Body of pancreas (tissue), 4 donors: Measurements from ENCODE around the gene NOD2. TPM values are rescaled to one million over a fixed set of nuclear protein-coding genes. Genes with fewer than 3 reads are reported as not detected.

Experiments
- ATAC-seq: fragments of 150-250 bp; one replicate; pipeline ENCODE4 v1.9.1; 2016
- DNase-seq, 4 donors: peaks; one replicate each; pipeline ENCODE4 v3.0.0-alpha.2; 2019
- H3K27ac ChIP-seq, 4 donors: fragments of 200-600 bp; sonication (generic); 1 replicate in 3 of 4; 2 replicates in 1 of 4; pipeline versions ENCODE4 v1.5.1 to v1.6.1; 2016 to 2019; ENCODE audit warnings: mild to moderate bottlenecking in 1 of 4, mixed read lengths in 1 of 4, moderate library complexity in 1 of 4
- H3K27me3 ChIP-seq, 2 donors: fragments of 200-600 bp; sonication (generic); one replicate each; pipeline ENCODE4 v1.6.0; 2016; ENCODE audit warnings: mild to moderate bottlenecking in 1 of 2
- H3K36me3 ChIP-seq, 2 donors: fragments of 200-600 bp; sonication (generic); replicated peaks in 1 of 2; 2 replicates each; pipeline ENCODE4 v1.5.1; 2016; ENCODE audit warnings: low read depth in 2 of 2; ENCODE audit not compliant: insufficient read depth in 1 of 2
- H3K4me1 ChIP-seq: fragments of 200-600 bp; sonication (generic); one replicate; pipeline ENCODE4 v1.6.0; 2016
- H3K4me3 ChIP-seq, 2 donors: fragments of 200-600 bp; sonication (generic); 1 replicate in 1 of 2; 2 replicates in 1 of 2; pipeline ENCODE4 v1.5.1; 2016 to 2019
- H3K9me3 ChIP-seq, 3 donors: fragments of 200-600 bp; sonication (generic); 1 replicate in 2 of 3; 2 replicates in 1 of 3; pipeline ENCODE4 v1.5.1; 2016
- CTCF ChIP-seq, 7 experiments: fragments of 450-650 bp in 4 of 7; fragments of 200-600 bp in 3 of 7; sonication (generic) in 3 of 7; IDR thresholded peaks; one replicate each; pipeline ENCODE4 v1.5.1; 2016 to 2019; ENCODE audit warnings: antibody characterized with exemption in 7 of 7
- POLR2A ChIP-seq, 3 donors: fragments of 450-650 bp; IDR thresholded peaks; one replicate each; pipeline ENCODE4 v1.6.1; 2016; ENCODE audit warnings: antibody characterized with exemption in 3 of 3, mild to moderate bottlenecking in 2 of 3
- WGBS, 2 donors: methylation state at CpG; one replicate each; pipeline ENCODE4 v1.1.5; 2017; 5-methylcytosine and 5-hydroxymethylcytosine counted together
- intact Hi-C: fragments of 100-400 bp; cut with DNase I; formaldehyde crosslinking; loops from one replicate; pipeline ENCODE4 v1.15.1; 2023
- microRNA-seq, 2 donors: library from miRNA; unstranded; fragments of <30 nt; microRNA quantifications; one replicate each; pipeline ENCODE4, GENCODE V29; 2016; ENCODE audit warnings: borderline number of aligned reads in 2 of 2, borderline replicate concordance in 2 of 2
- small RNA-seq: library from RNA; depleted of rRNA; stranded (forward); fragments of <200 nt; gene quantifications from one replicate; pipeline ENCODE3, GENCODE V24; 2016
- total RNA-seq, 2 donors: library from RNA; depleted of rRNA; stranded (reverse); fragments of >200 nt; gene quantifications; one replicate each; pipeline ENCODE4 v1.1.0, GENCODE V29; 2016

The NOD2 gene
- total RNA-seq, 2 donors from 2014 or later, result 0.33 to 1.8 TPM

DNA sequence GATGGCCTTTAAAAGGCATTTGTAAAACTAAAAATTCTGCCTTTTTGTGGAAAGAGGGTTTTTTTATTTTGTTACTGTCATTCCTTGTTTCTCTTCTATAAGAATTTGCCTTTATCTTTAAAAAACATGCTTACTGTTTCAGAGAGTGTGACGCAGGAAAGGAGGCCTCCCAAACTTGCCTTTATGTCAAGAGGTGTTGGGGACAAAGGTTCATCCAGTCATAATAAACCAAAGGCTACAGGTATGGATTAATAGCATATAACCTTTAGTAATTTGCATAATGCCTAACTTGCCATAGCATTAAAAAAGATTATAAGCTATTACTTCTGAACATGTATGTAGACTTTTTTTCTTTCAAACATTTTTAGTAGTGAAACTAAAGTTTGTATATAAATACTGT, 82.6 kb downstream of the NOD2 start:
- ATAC-seq (no peak), DNase-seq (no peak)
- H3K4me1 ChIP-seq, result no peaks in the 10 kb centered on the region
- H3K9me3 ChIP-seq, result no peaks in the 10 kb centered on the region
- WGBS, 2 donors, result 85 to 88% methylated on average over 1 of the region's 1 CpG
- intact Hi-C loops, result no loop called here
- TF ChIP-seq CTCF (IDR thresholded peaks at IDR 0.05), result no peak
- TF ChIP-seq POLR2A (IDR thresholded peaks at IDR 0.05), result no peak
- H3K27ac ChIP-seq, result no peak overlapping the region
- peaks cover 0 to 6% of the 10 kb centered on the region in 2 donors for H3K36me3 ChIP-seq
- no peaks in the 10 kb centered on the region for H3K27me3 ChIP-seq
- no peak overlapping the region for H3K4me3 ChIP-seq

DNA sequence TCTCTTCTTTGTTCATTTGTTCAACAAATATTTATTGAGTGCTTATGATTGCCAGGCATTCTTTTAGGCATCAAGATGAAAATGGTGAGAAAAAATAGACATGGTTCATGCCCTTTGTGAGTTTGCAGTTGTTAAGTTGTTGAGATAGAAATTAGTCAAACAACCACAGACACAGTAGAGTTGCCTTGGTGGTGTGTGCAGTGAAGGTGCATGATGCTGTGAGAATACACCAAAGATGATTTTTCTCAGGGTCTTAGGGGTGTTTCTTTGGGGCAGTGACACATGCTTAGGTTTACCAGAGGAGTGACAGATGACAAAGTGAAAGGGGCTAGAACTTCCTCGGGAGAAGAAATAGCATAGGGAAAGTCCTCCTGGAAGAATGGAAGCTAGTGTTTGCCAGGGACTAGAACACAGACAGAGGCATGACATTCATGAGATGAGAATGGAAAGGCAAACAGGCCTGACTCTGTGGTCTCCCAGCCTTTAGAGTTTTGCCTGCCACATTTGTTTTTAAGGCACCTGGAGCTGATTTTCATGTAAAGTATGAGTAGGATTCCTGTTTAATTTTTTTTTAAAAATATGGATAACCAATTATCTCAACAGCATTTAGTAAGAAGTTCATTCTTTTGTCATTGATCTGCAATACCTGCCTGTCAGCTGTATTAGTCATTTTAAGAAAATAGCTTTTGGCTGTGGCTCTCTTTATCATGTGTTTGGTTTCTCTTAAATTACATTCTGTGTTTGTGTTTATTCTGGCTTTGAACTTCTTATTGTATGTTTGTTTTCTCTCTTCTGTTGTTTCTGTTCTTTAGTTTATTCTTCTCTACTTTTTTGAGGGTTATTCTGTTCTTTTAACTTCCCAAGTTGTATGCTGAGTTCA, 85.1 kb downstream of the NOD2 start:
- DNase-seq (no peak), ATAC-seq (no peak)
- Histone ChIP-seq H3K4me3 (no peak overlapping the region), H3K9me3 (no peaks in the 10 kb centered on the region), H3K4me1 (no peaks in the 10 kb centered on the region), H3K27ac (no peak overlapping the region), H3K27me3 (no peaks in the 10 kb centered on the region), H3K36me3 (peaks cover 0 to 6% of the 10 kb centered on the region in 2 donors)
- intact Hi-C loops, result no loop called here
- 43 to 73% methylated on average over 1 of the region's 1 CpG for WGBS, 2 donors
- TF ChIP-seq CTCF (IDR thresholded peaks at IDR 0.05) (no peak), POLR2A (IDR thresholded peaks at IDR 0.05) (no peak)

- no peaks in the 10 kb centered on the region for H3K27me3 ChIP-seq
- 88 to 94% methylated on average over 7 of the region's 7 CpGs for WGBS, 2 donors
- ATAC-seq (no peak), DNase-seq (no peak)
- H3K27ac ChIP-seq, result no peak overlapping the region
- no peaks in the 10 kb centered on the region for H3K4me1 ChIP-seq
- no peaks in the 10 kb centered on the region for H3K9me3 ChIP-seq
- H3K36me3 ChIP-seq, result peaks cover 0 to 9% of the 10 kb centered on the region in 2 donors
- intact Hi-C loops, result no loop called here
- TF ChIP-seq POLR2A (IDR thresholded peaks at IDR 0.05) (no peak), CTCF (IDR thresholded peaks at IDR 0.05) (no peak)
- H3K4me3 ChIP-seq, result no peak overlapping the region
Observed at GRCh38 chr16:50781043-50781442, 87.6 kb downstream of the NOD2 start.

- Histone ChIP-seq H3K4me3 (no peak overlapping the region), H3K9me3 (no peaks in the 10 kb centered on the region), H3K36me3 (peaks cover 0 to 9% of the 10 kb centered on the region in 2 donors), H3K27ac (no peak overlapping the region), H3K27me3 (no peaks in the 10 kb centered on the region), H3K4me1 (no peaks in the 10 kb centered on the region)
- DNase-seq, result no peak
- TF ChIP-seq POLR2A (IDR thresholded peaks at IDR 0.05) (no peak), CTCF (IDR thresholded peaks at IDR 0.05) (no peak)
- no peak for ATAC-seq
- WGBS, 2 donors, result 91 to 92% methylated on average over 3 of the region's 3 CpGs
- intact Hi-C loops, result no loop called here
Observed at GRCh38 chr16:50781518-50781917, 88.1 kb downstream of the NOD2 start.

Small RNA genes lying within 50 kb of the gene (microRNA-seq; reads per million reads assigned to microRNA genes)
- 0 reads per million in 2 donors for gene MIR3181

Small RNA genes lying within 50 kb of the gene (small RNA-seq; reads per million reads assigned to genes)
- not detected for gene MIR3181

Other genes starting within 250 kb of the NOD2 start
- gene NKD1, start 145.2 kb upstream of the NOD2 start, total RNA-seq, result 1 to 10 TPM; 2.0 to 4.9 TPM
- 1 to 10 TPM in 1 of 2 donors, under 1 TPM in 1; 0.99 to 2.1 TPM for gene SNX20, start 12.3 kb upstream of the NOD2 start, total RNA-seq
- gene CYLD, start 48.5 kb downstream of the NOD2 start, total RNA-seq, result 10 to 100 TPM; 16.5 to 27.5 TPM